ENCODE measurements around the gene ARPP19. TPM values are rescaled to one million over a fixed set of nuclear protein-coding genes. Genes with fewer than 3 reads are reported as not detected.

The ARPP19 gene
- total and polyA plus RNA-seq, 2 of the 4 experiments (the other 2 are of a cell fraction) = 33.4 to 65.2 TPM

DNA sequence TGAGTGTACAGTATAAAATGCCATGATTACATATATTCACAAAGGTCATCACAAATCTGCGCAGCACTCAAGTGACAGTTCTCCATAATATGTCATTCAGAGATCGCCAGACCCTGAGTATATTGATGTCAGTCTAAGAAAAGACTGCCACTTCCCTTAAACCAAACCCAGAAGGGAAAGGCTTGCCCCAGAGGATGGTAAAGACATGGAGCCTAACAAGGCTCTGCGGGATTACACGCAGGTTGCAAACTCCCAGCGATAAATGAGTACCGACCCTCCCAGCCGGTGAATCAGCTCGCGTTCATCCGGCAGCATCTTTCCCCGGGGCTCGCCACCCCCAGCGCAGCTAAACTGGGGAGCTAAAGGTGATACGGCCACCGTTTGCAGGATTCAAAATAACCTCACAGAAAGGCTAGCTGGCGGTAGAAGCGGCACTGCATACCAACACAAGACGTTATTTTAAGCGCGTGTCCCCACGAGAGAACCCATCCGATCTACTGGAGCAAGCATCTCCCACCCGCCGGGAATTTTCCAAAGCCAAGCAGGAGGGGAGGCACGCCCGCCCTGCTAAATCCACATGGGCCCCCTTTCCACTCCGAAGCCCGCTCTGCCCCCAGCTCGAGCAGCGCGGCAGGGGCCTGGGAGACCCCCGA is 40.8 kb downstream of the ARPP19 start:
- no peak overlapping the region for H4K5ac ChIP-seq (ENCODE audit: low read depth, low read length)
- peak overlapping the region; percentile 53 for H3K4me2 ChIP-seq (ENCODE audit: low read depth, low read length)
- DNase-seq = peak; percentile 33
- CTCF ChIA-PET = no interaction called here
- peak overlapping the region; percentile 93 for H2AFZ ChIP-seq (replicated peaks; ENCODE audit: low read length, poor library complexity)
- H3K79me1 ChIP-seq (ENCODE audit: low read depth in 1 of 2, low read length in 2 of 2) = peaks cover 18 to 30% of the 10 kb centered on the region in 2 experiments
- H3K4ac ChIP-seq (ENCODE audit: low read depth, low read length) = 0 out of 2 replicates have a peak overlapping the region, but pooled peaks have one; percentile 8
- no peak overlapping the region for H2BK15ac ChIP-seq (ENCODE audit: low read depth, low read length)
- H3K9ac ChIP-seq (ENCODE audit: low read depth, low read length) = peak overlapping the region; percentile 25
- H2BK120ac ChIP-seq (ENCODE audit: low read depth, low read length) = no peak overlapping the region
- no peak overlapping the region for H2AK9ac ChIP-seq (replicated peaks; ENCODE audit: low read depth, low read length, poor library complexity)
- no peaks in the 10 kb centered on the region for H3K36me3 ChIP-seq (ENCODE audit: control insufficient read depth, insufficient read depth, low read length)
- H2BK20ac ChIP-seq (ENCODE audit: low read depth, low read length) = no peak overlapping the region
- BruUV-seq (replicated peaks) = no TSS peak
- peak overlapping the region; percentile 6; the same call in 1 of the 2 replicates for H4K91ac ChIP-seq (ENCODE audit: insufficient read depth, low read depth, low read length)
- dilution Hi-C loops (cut with HindIII; ENCODE audit: low sequenced_read_pairs, unreplicated experiment) (no loop called here), in situ Hi-C loops (cut with MboI; ENCODE audit: low sequenced_read_pairs) (no loop called here), intact Hi-C loops (cut with micrococcal nuclease) (loop anchor here (2.0 to 5.0 kb wide), 5 partner anchors 41 to 271 kb away; partner anchors contain the start of genes ARPP19 and ATOSA)
- H3K18ac ChIP-seq (ENCODE audit: low read depth, low read length) = no peak overlapping the region
- peak overlapping the region in 1 of 2 experiments; percentile 16; a peak in 1 of 4 replicates for H4K8ac ChIP-seq (ENCODE audit: low read depth in 2 of 2, low read length in 2 of 2)
- no peaks in the 10 kb centered on the region for H3K9me3 ChIP-seq (ENCODE audit: control insufficient read depth, insufficient read depth, low read length)
- WGBS, 2 experiments (ENCODE audit: extremely low coverage in 2 of 2, insufficient read length in 1 of 2) = 0% methylated on average over 7 of the region's 32 CpGs; no CpG with 5 or more reads in 1 of the 2 experiments
- POLR2A ChIA-PET (ENCODE audit: unreplicated experiment) = interaction anchor here (0.6 kb wide), 1 partner anchor 383 kb away, joined by 3 read pairs; no protein-coding TSS in a partner anchor
- peak overlapping the region; percentile 31; the same call in 1 of the 2 replicates for H3K27ac ChIP-seq (ENCODE audit: insufficient read depth, low read length)
- peaks cover 8% of the 10 kb centered on the region for H3K27me3 ChIP-seq (ENCODE audit: control insufficient read depth, insufficient read depth, low read length)
- H3K4me3 ChIP-seq (ENCODE audit: insufficient read depth, low read depth, low read length) = peak overlapping the region; percentile 75
- peaks cover 11% of the 10 kb centered on the region; the same call in 1 of the 2 replicates for H4K20me1 ChIP-seq (ENCODE audit: insufficient read depth, low read length)
- TF ChIP-seq MAZ (IDR thresholded peaks at IDR 0.05; ENCODE audit: borderline replicate concordance, low read depth, low read length) (no peak), CEBPB (IDR thresholded peaks at IDR 0.05; ENCODE audit: low read depth, low read length) (no peak), USF2 (IDR thresholded peaks at IDR 0.05; ENCODE audit: low read depth, low read length) (no peak), CTCF (conservative IDR thresholded peaks at IDR 0.05; ENCODE audit: low read depth, low read length) (no peak), SMC3 (IDR thresholded peaks at IDR 0.05; ENCODE audit: low read depth, low read length) (no peak), NFE2L2 (IDR thresholded peaks at IDR 0.05; ENCODE audit: low read depth, low read length) (no peak), RCOR1 (IDR thresholded peaks at IDR 0.05; ENCODE audit: insufficient replicate concordance, low read length) (no peak), RFX5 (IDR thresholded peaks at IDR 0.05; ENCODE audit: low read depth, low read length) (no peak), MXI1 (IDR thresholded peaks at IDR 0.05; ENCODE audit: borderline replicate concordance, low read depth, low read length) (no peak), CHD1 (IDR thresholded peaks at IDR 0.05; ENCODE audit: low read depth, low read length) (no peak), RAD21 (IDR thresholded peaks at IDR 0.05; ENCODE audit: low read length) (no peak), MAFK (IDR thresholded peaks at IDR 0.05; ENCODE audit: low read depth, low read length) (no peak), BHLHE40 (IDR thresholded peaks at IDR 0.05; ENCODE audit: low read depth, low read length) (no peak)
- peaks cover 8% of the 10 kb centered on the region for H3K9me1 ChIP-seq (ENCODE audit: insufficient read depth, low read length)
- H3K23ac ChIP-seq (ENCODE audit: low read depth, low read length) = peak overlapping the region; percentile 55
- H3K56ac ChIP-seq (ENCODE audit: extremely low read depth, insufficient read depth, low read length) = no peak overlapping the region
- 0 out of 2 replicates have a peak overlapping the region, but pooled peaks have one; percentile 5 for H3K14ac ChIP-seq (replicated peaks; ENCODE audit: low read depth, low read length)
- H2BK5ac ChIP-seq (ENCODE audit: low read depth, low read length, poor library complexity, severe bottlenecking) = peak overlapping the region; percentile 52
- no peak overlapping the region for H2AK5ac ChIP-seq (ENCODE audit: low read depth, low read length)
- peak; percentile 6 for ATAC-seq (ENCODE audit: low read depth)
- H3K4me1 ChIP-seq (ENCODE audit: control insufficient read depth, insufficient read depth, low read length) = peaks cover 7% of the 10 kb centered on the region

Data from IMR-90 (cell line).